ENCODE measurements around the gene TAGLN2.

DNA sequence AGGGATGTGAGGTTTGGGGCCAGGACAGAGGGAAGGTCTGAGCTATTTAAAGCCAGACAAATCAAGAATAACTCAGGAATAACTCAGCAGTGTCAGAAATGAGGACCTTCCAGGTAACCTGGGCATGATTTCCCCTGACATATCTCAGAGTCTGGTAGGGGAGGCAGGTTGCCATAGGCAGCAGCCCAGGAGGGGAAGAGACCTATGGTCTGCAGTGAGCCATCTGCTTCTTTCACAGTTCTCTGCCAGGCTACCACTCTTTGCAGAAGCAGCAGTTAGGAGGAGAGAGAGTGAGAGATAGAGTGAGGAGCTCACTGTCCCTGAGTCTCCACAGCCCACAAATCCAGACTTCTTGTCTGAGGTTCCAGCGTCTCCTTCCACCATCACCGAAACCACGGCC, 56.5 kb downstream of the TAGLN2 start:
- TF ChIP-seq, protein P1, sequence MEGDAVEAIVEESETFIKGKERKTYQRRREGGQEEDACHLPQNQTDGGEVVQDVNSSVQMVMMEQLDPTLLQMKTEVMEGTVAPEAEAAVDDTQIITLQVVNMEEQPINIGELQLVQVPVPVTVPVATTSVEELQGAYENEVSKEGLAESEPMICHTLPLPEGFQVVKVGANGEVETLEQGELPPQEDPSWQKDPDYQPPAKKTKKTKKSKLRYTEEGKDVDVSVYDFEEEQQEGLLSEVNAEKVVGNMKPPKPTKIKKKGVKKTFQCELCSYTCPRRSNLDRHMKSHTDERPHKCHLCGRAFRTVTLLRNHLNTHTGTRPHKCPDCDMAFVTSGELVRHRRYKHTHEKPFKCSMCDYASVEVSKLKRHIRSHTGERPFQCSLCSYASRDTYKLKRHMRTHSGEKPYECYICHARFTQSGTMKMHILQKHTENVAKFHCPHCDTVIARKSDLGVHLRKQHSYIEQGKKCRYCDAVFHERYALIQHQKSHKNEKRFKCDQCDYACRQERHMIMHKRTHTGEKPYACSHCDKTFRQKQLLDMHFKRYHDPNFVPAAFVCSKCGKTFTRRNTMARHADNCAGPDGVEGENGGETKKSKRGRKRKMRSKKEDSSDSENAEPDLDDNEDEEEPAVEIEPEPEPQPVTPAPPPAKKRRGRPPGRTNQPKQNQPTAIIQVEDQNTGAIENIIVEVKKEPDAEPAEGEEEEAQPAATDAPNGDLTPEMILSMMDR (IDR thresholded peaks at IDR 0.05) = no peak
- no peak for TF ChIP-seq POLR2A (IDR thresholded peaks at IDR 0.05)
